MCF 10A (cell line): Measurements from ENCODE around the gene FKBP14. TPM values are rescaled to one million over a fixed set of nuclear protein-coding genes. Genes with fewer than 3 reads are reported as not detected.

Experiments
- BruUV-seq: library from RNA; stranded (reverse); fragments of 400-500 nt; replicated peaks from 2 replicates; lab custom pipeline; 2021; lab: Mats Ljungman, UMichigan
- CTCF ChIA-PET: fragments of 300-600 bp; sonication (Branson Sonifier 250); formaldehyde crosslinking; extraction: SDS; loops from one replicate; lab custom pipeline; 2021; ENCODE audit warnings: antibody characterized with exemption, inconsistent platforms; lab: Yijun Ruan, JAX
- POLR2A ChIA-PET: fragments of 300-600, 350-650 bp; sonication (Branson Sonifier 250); formaldehyde crosslinking; extraction: SDS; loops from one replicate; lab custom pipeline; 2020; ENCODE audit warnings: antibody characterized with exemption, inconsistent platforms; lab: Yijun Ruan, JAX
- DNase-seq: peaks from one replicate; pipeline ENCODE4 v3.0.0-alpha.2; 2018; ENCODE audit not compliant: unreplicated experiment
- H3K27ac Mint-ChIP-seq: one replicate; pipeline ENCODE4 v1.8.0; 2022; ENCODE audit warnings: mild to moderate bottlenecking, low read depth, mixed read lengths; ENCODE audit not compliant: unreplicated experiment
- H3K27me3 Mint-ChIP-seq: one replicate; pipeline ENCODE4 v1.8.0; 2022; ENCODE audit warnings: mixed read lengths; ENCODE audit not compliant: insufficient read depth, unreplicated experiment
- H3K36me3 Mint-ChIP-seq: one replicate; pipeline ENCODE4 v1.8.0; 2022; ENCODE audit warnings: mild to moderate bottlenecking, moderate library complexity, mixed read lengths; ENCODE audit not compliant: insufficient read depth, unreplicated experiment
- H3K4me1 Mint-ChIP-seq: one replicate; pipeline ENCODE4 v1.8.0; 2022; ENCODE audit warnings: mixed read lengths; ENCODE audit not compliant: insufficient read depth, unreplicated experiment
- H3K4me3 Mint-ChIP-seq: one replicate; pipeline ENCODE4 v1.8.0; 2022; ENCODE audit warnings: mild to moderate bottlenecking, moderate library complexity, mixed read lengths; ENCODE audit not compliant: unreplicated experiment
- H3K9me3 Mint-ChIP-seq: one replicate; pipeline ENCODE4 v1.8.0; 2022; ENCODE audit warnings: mixed read lengths; ENCODE audit not compliant: unreplicated experiment
- intact Hi-C: fragments of 100-400 bp; cut with micrococcal nuclease; formaldehyde crosslinking; loops from 2 replicates; pipeline ENCODE4 v1.14.1; 2022
- total RNA-seq: library from RNA; stranded (reverse); gene quantifications from 2 replicates; pipeline ENCODE4 v1.2.3, GENCODE V29; 2022
- TF ChIP-seq, protein P1 (sequence below): fragments of 200-600 bp; IDR thresholded peaks from one replicate; pipeline ENCODE4 v1.8.0; 2022; ENCODE audit warnings: antibody characterized with exemption, mild to moderate bottlenecking; ENCODE audit not compliant: unreplicated experiment

Gene FKBP14
- total RNA-seq, 1 experiment from 2014 or later = 39.8 TPM

DNA sequence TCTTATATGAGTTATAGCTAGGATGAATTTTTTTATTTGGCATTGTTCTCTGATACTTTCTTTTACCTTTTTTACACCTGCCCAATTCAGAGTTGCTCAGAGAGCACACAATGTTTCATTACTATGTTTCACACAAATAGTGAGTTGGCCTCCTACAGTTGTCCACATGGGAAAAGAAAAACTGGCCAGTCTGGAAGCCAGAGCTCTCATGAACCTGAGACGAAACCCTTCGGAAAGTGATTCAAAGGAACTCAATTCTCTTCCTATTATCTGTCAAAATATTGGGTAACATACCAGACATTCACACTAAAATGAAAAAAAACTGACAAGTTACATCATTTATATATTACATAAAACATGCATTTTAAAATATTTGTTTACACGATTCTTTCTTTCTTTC, 52.2 kb downstream of the FKBP14 start:
- DNase-seq = no peak
- no TSS peak for BruUV-seq
- H3K27ac Mint-ChIP-seq = no peak overlapping the region
- H3K27me3 Mint-ChIP-seq = no peaks in the 10 kb centered on the region
- no peaks in the 10 kb centered on the region for H3K9me3 Mint-ChIP-seq
- ChIA-PET CTCF (interaction anchor here (0.6 to 0.7 kb wide), 2 partner anchors 15 to 21 kb away, joined by 3 read pairs; no protein-coding TSS in a partner anchor), POLR2A (interaction anchor here (1.6 kb wide), 1 partner anchor 53 kb away, joined by 7 read pairs; the partner anchor contains the start of gene PLEKHA8)
- TF ChIP-seq, protein P1, sequence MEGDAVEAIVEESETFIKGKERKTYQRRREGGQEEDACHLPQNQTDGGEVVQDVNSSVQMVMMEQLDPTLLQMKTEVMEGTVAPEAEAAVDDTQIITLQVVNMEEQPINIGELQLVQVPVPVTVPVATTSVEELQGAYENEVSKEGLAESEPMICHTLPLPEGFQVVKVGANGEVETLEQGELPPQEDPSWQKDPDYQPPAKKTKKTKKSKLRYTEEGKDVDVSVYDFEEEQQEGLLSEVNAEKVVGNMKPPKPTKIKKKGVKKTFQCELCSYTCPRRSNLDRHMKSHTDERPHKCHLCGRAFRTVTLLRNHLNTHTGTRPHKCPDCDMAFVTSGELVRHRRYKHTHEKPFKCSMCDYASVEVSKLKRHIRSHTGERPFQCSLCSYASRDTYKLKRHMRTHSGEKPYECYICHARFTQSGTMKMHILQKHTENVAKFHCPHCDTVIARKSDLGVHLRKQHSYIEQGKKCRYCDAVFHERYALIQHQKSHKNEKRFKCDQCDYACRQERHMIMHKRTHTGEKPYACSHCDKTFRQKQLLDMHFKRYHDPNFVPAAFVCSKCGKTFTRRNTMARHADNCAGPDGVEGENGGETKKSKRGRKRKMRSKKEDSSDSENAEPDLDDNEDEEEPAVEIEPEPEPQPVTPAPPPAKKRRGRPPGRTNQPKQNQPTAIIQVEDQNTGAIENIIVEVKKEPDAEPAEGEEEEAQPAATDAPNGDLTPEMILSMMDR = no peak
- intact Hi-C loops = no loop called here
- no peaks in the 10 kb centered on the region for H3K36me3 Mint-ChIP-seq
- H3K4me3 Mint-ChIP-seq = no peak overlapping the region
- H3K4me1 Mint-ChIP-seq = peaks cover 11% of the 10 kb centered on the region

DNA sequence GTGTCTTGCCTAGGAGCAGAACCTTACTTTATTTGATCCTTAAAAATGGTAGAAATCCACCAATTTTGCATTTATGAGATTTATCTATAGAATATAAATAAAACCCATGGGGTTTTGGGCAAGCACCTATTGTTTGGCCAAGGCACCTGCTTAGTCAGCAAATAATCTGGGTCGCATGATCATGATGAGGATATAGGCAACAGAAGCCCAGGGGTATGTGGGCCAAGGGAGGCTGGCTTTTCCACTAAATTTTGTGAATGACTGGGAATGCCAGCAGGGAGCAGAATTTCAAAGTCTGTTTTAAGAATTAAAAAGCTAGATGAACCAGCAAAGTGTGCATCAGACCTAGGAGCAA, 54.2 kb downstream of the FKBP14 start:
- intact Hi-C loops = no loop called here
- Mint-ChIP-seq H3K27ac (no peak overlapping the region), H3K9me3 (no peaks in the 10 kb centered on the region), H3K4me3 (no peak overlapping the region), H3K4me1 (peaks cover 21% of the 10 kb centered on the region), H3K36me3 (no peaks in the 10 kb centered on the region), H3K27me3 (no peaks in the 10 kb centered on the region)
- TF ChIP-seq, protein P1 = no peak
- BruUV-seq = no TSS peak
- no peak for DNase-seq
- CTCF ChIA-PET = no interaction called here
- POLR2A ChIA-PET = interaction anchor here (0.6 to 0.7 kb wide), 2 partner anchors 12 to 55 kb away, joined by 3 read pairs; no protein-coding TSS in a partner anchor

DNA sequence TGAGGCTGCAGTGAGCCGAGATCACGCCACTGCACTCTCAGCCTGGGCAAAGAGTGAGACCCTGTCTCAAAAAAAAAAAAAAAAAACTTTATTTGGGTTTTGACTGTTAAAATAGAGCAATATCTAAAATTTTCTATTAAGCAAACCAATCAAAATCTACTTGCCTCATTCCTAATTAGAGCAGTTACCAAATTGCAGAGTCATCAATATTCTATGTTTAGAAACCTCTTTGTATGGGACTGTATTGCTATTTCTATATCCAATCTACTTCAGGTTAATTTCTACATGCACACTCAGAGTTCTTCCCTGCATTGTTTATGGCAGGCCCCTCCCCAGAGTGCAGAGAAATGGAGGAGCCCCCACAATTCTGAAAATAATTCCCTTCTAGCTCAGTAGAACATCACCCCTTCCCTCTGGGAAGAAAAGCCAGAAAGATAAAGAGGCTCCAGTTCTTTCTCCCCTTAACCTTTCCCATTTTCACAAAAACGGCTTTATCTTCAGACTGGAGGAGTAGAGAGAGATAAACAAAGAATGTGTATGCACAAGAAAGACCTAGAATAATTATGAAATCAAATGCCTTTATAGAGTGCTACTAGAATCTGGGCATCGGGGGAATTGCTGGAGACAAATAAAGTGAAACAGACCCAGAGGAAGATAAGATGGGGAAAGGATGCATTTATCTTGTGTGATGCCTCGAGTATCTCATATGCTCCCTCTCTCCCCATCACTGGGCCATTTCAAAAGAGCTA, 54.8 kb downstream of the FKBP14 start:
- intact Hi-C loops = no loop called here
- Mint-ChIP-seq H3K27ac (no peak overlapping the region), H3K9me3 (no peaks in the 10 kb centered on the region), H3K27me3 (no peaks in the 10 kb centered on the region), H3K4me1 (peaks cover 21% of the 10 kb centered on the region), H3K36me3 (no peaks in the 10 kb centered on the region), H3K4me3 (no peak overlapping the region)
- ChIA-PET CTCF (no interaction called here), POLR2A (interaction anchor here (0.6 to 1.7 kb wide), 2 partner anchors 9 to 13 kb away, joined by 3 to 6 read pairs; no protein-coding TSS in a partner anchor)
- TF ChIP-seq, protein P1 = no peak
- no peak for DNase-seq
- BruUV-seq = no TSS peak

DNA sequence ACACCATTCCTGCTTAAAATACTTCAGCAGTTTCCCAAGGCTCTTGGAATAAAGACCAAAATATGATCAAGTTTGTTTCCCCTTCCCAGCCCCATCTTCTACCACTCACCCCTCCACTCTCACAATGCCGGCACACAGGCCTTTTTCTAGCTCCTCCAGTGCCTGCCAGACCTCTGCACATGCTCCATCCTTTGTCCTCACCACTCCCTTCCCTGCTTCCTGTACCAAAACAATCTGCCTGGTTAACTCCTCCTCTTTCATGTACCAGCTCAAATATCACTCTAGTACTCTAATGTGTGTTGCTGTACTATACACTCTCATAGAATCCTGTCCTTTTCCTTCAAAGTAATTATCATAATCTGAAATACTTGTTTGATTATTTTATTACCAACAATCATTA, 56.3 kb downstream of the FKBP14 start:
- H3K4me3 Mint-ChIP-seq = no peak overlapping the region
- H3K27me3 Mint-ChIP-seq = no peaks in the 10 kb centered on the region
- H3K9me3 Mint-ChIP-seq = no peaks in the 10 kb centered on the region
- H3K27ac Mint-ChIP-seq = no peak overlapping the region
- no TSS peak for BruUV-seq
- intact Hi-C loops = no loop called here
- peaks cover 4% of the 10 kb centered on the region for H3K36me3 Mint-ChIP-seq
- TF ChIP-seq, protein P1 = no peak
- H3K4me1 Mint-ChIP-seq = peaks cover 21% of the 10 kb centered on the region
- POLR2A ChIA-PET = interaction anchor here (1.5 to 1.7 kb wide), 2 partner anchors 11 to 57 kb away, joined by 4 to 6 read pairs; no protein-coding TSS in a partner anchor
- peak; percentile 12 for DNase-seq
- CTCF ChIA-PET = no interaction called here
